Gastrocnemius medialis (tissue), 4 donors: Measurements from ENCODE around the gene SMTNL2. TPM values are rescaled to one million over a fixed set of nuclear protein-coding genes. Genes with fewer than 3 reads are reported as not detected.

Source experiments
- ATAC-seq, 2 donors: fragments of 150-250 bp; one replicate each; pipeline ENCODE4 v1.9.1; 2016
- DNase-seq, 2 donors: peaks; one replicate each; pipeline ENCODE4 v3.0.0-alpha.2; 2019
- H3K27ac ChIP-seq, 4 donors: fragments of 200-600 bp; sonication (generic); 1 replicate in 1 of 4; 2 replicates in 3 of 4; pipeline ENCODE4 v1.5.1; 2016 to 2018; ENCODE audit warnings: mild to moderate bottlenecking in 2 of 4, moderate library complexity in 1 of 4
- H3K27me3 ChIP-seq, 3 donors: fragments of 200-600 bp; sonication (generic) in 2 of 3; 1 replicate in 1 of 3; 2 replicates in 2 of 3; pipeline versions ENCODE4 v1.5.1 to v1.6.0; 2016 to 2019; ENCODE audit warnings: mild to moderate bottlenecking in 1 of 3, moderate library complexity in 1 of 3
- H3K36me3 ChIP-seq, 2 donors: fragments of 200-600 bp; sonication (generic) in 1 of 2; one replicate each; pipeline ENCODE4 v1.5.1; 2017 to 2018
- H3K4me1 ChIP-seq, 2 donors: fragments of 200-600 bp; sonication (generic) in 1 of 2; one replicate each; pipeline ENCODE4 v1.5.1; 2016 to 2017; ENCODE audit warnings: mild to moderate bottlenecking in 2 of 2
- H3K4me3 ChIP-seq, 4 donors: fragments of 200-600 bp; sonication (generic) in 3 of 4; 1 replicate in 1 of 4; 2 replicates in 3 of 4; pipeline ENCODE4 v1.5.1; 2016 to 2019; ENCODE audit warnings: mild to moderate bottlenecking in 2 of 4
- H3K9me3 ChIP-seq, 3 donors: fragments of 200-600 bp; sonication (generic) in 2 of 3; 1 replicate in 1 of 3; 2 replicates in 2 of 3; pipeline ENCODE4 v1.5.1; 2016 to 2019
- CTCF ChIP-seq, 5 experiments: fragments of 450-650 bp in 3 of 5; fragments of 200-600 bp in 2 of 5; sonication (generic) in 2 of 5; IDR thresholded peaks in 4 of 5; conservative IDR thresholded peaks in 1 of 5; 1 replicate in 4 of 5; 2 replicates in 1 of 5; pipeline ENCODE4 v1.5.1; 2016 to 2019; ENCODE audit warnings: antibody characterized with exemption in 5 of 5, mild to moderate bottlenecking in 3 of 5, moderate library complexity in 3 of 5
- POLR2A ChIP-seq, 2 donors: fragments of 450-650 bp; IDR thresholded peaks; one replicate each; pipeline ENCODE4 v1.6.1; 2017; ENCODE audit warnings: antibody characterized with exemption in 2 of 2, mild to moderate bottlenecking in 2 of 2, moderate library complexity in 2 of 2
- in situ Hi-C, 4 donors: fragments of 200-750 bp; cut with MboI; loops; one replicate each; pipeline versions ENCODE4 v1.15.0 to v1.8.0; 2017; ENCODE audit warnings: low sequenced_read_pairs in 4 of 4
- intact Hi-C: fragments of 100-400 bp; cut with DNase I; formaldehyde crosslinking; loops from one replicate; pipeline ENCODE4 v1.15.1; 2023; ENCODE audit warnings: low total_unique reads
- total RNA-seq, 4 donors: library from RNA; depleted of rRNA; stranded (reverse); fragments of >200 nt; gene quantifications; one replicate each; pipeline versions ENCODE4 v1.1.0 to v1.2.3, GENCODE V29; 2016

The SMTNL2 gene
- total RNA-seq, 4 donors from 2014 or later, result 110 to 588 (median 420) TPM

GRCh38 chr17:4536742-4537411, 47.5 kb upstream of the SMTNL2 start:
- Histone ChIP-seq H3K9me3 (no peaks in the 10 kb centered on the region), H3K4me1 (peaks cover 47 to 59% of the 10 kb centered on the region in 2 donors), H3K4me3 (peak overlapping the region in 1 of 4 donors; percentile 3), H3K27ac (peak overlapping the region; percentile 12 to 76 (median 66)), H3K27me3 (no peaks in the 10 kb centered on the region), H3K36me3 (peaks cover 0 to 21% of the 10 kb centered on the region in 2 donors)
- no peak for TF ChIP-seq CTCF (IDR thresholded peaks at IDR 0.05 in 4 of 5, conservative IDR thresholded peaks at IDR 0.05 in 1 of 5)
- no peak for TF ChIP-seq POLR2A (IDR thresholded peaks at IDR 0.05)
- intact Hi-C loops, result no loop called here
- ATAC-seq (peak in 1 of 2 donors; percentile 22), DNase-seq (no peak)
- in situ Hi-C loops, result no loop called here

GRCh38 chr17:4537451-4538235, 46.7 kb upstream of the SMTNL2 start:
- intact Hi-C loops, result no loop called here
- Histone ChIP-seq H3K36me3 (peaks cover 0 to 29% of the 10 kb centered on the region in 2 donors), H3K4me3 (no peak overlapping the region), H3K27me3 (no peaks in the 10 kb centered on the region), H3K27ac (peak overlapping the region; percentile 12 to 76 (median 66)), H3K9me3 (no peaks in the 10 kb centered on the region), H3K4me1 (peaks cover 50 to 65% of the 10 kb centered on the region in 2 donors)
- in situ Hi-C loops, result no loop called here
- DNase-seq, result no peak
- no peak for ATAC-seq
- TF ChIP-seq CTCF (IDR thresholded peaks at IDR 0.05 in 4 of 5, conservative IDR thresholded peaks at IDR 0.05 in 1 of 5) (no peak), POLR2A (IDR thresholded peaks at IDR 0.05) (no peak)

GRCh38 chr17:4538236-4539002, 45.9 kb upstream of the SMTNL2 start:
- H3K4me3 ChIP-seq, result no peak overlapping the region
- TF ChIP-seq CTCF (IDR thresholded peaks at IDR 0.05 in 4 of 5, conservative IDR thresholded peaks at IDR 0.05 in 1 of 5) (no peak), POLR2A (IDR thresholded peaks at IDR 0.05) (no peak)
- no peak for ATAC-seq
- H3K9me3 ChIP-seq, result no peaks in the 10 kb centered on the region
- peaks cover 0 to 37% of the 10 kb centered on the region in 2 donors for H3K36me3 ChIP-seq
- peaks cover 50 to 64% of the 10 kb centered on the region in 2 donors for H3K4me1 ChIP-seq
- H3K27ac ChIP-seq, result peak overlapping the region in 3 of 4 donors; percentile 66 to 76 (median 67)
- in situ Hi-C loops, result no loop called here
- DNase-seq, result no peak
- intact Hi-C loops, result no loop called here
- no peaks in the 10 kb centered on the region for H3K27me3 ChIP-seq

GRCh38 chr17:4539025-4539424, 45.3 kb upstream of the SMTNL2 start:
- H3K4me1 ChIP-seq, result peaks cover 50 to 58% of the 10 kb centered on the region in 2 donors
- H3K27me3 ChIP-seq, result no peaks in the 10 kb centered on the region
- H3K9me3 ChIP-seq, result no peaks in the 10 kb centered on the region
- intact Hi-C loops (no loop called here), in situ Hi-C loops (no loop called here)
- no peak overlapping the region for H3K4me3 ChIP-seq
- TF ChIP-seq CTCF (IDR thresholded peaks at IDR 0.05 in 4 of 5, conservative IDR thresholded peaks at IDR 0.05 in 1 of 5), result no peak
- TF ChIP-seq POLR2A (IDR thresholded peaks at IDR 0.05), result no peak
- ATAC-seq (no peak), DNase-seq (no peak)
- peaks cover 0 to 41% of the 10 kb centered on the region in 2 donors for H3K36me3 ChIP-seq
- H3K27ac ChIP-seq, result peak overlapping the region in 2 of 4 donors; percentile 16 to 76
